Hematopoietic multipotent progenitor cell treated with erythropoietin and hydrocortisone succinate and interleukin-3 and kit ligand, for 17 days (in vitro differentiated cells): Measurements from ENCODE around the gene MICU2.

Experiments
- DNase-seq: peaks from one replicate; pipeline ENCODE4 v3.0.0-alpha.2; 2015; ENCODE audit warnings: low spot score

The MICU2 gene

DNA sequence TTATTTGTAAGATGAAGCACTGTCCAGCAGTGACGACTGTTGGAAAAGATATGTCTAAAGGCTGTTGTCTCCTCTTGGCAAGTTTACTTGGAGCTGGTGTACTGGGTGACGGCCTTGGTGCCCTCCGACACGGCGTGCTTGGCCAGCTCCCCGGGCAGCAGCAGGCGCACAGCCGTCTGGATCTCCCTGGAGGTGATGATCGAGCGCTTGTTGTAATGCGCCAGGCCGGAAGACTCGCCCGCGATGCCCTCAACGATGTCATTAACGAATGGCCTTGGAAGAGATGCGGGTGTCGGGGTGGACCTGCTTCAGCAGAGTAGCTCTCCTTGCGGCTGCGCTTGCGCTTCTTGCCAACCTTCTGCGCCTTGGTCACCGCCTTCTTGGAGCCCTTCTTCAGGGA lies 120.2 kb downstream of the MICU2 start:
- DNase-seq, result no peak

DNA sequence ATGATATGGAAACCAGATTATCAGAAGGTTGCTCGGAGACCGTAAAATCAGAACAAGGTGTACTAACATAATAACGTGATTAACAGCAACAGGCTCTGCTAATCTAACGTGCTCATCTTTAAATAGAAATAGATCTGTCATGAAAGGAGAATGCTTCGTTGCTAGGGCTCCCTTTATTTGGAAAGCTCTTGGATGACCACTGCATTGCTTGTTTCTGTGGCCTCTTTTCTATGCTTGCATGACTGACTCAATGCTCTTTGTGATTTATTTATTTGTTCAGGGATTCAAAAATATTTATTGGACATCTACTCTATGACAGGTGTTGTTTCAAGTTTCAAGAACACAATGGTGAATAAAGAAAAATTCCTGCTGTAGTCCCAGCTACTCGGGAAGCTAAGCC lies 122.6 kb downstream of the MICU2 start:
- no peak for DNase-seq

GRCh38 chr13:21478881-21479808 lies 124.8 kb downstream of the MICU2 start:
- DNase-seq, result peak; percentile 88

- peak; percentile 86 for DNase-seq
These were observed 127.0 kb downstream of the MICU2 start for GRCh38 chr13:21476893-21477472.

DNA sequence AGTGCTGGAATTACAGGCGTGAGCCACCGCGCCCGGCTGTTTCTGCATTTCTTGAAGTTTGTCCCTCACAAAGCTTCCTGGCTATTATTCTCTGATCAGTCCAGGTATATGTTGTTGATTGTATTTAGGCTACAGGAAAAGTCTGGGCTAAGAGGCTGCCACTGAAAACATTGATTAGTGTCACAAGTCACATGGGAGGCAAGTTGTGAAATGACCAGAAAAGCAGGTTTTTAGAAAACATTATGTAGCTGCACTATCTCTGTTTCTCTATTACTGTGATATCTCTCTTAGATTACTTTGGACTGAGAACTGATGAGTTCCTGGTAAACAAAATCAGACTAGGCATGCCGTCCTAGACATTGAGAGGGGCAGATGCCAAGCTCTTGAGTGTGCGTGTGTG lies 128.9 kb downstream of the MICU2 start:
- no peak for DNase-seq

- DNase-seq, result no peak
These were observed 133.2 kb downstream of the MICU2 start for GRCh38 chr13:21470785-21471184.

DNA sequence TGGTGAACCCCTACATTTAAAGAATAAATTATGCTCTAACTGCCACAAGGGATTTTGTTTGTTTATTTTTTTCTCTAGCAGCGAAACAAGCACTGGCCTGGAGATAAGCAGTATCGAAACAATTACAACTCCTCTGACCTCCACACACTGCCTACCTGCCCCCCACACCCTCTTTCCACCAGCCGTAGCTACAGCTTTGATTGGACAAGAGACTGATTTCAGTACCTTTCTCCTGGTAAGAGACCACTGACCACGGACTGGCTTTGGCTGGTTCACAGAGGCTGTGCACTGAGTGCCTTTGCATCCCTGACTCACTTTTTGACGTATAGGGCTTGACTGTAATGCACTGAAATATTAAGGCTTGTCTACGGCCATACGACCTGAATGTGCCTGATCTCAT lies 137.4 kb downstream of the MICU2 start:
- no peak for DNase-seq

GRCh38 chr13:21465710-21466160 lies 138.2 kb downstream of the MICU2 start:
- DNase-seq, result no peak

DNA sequence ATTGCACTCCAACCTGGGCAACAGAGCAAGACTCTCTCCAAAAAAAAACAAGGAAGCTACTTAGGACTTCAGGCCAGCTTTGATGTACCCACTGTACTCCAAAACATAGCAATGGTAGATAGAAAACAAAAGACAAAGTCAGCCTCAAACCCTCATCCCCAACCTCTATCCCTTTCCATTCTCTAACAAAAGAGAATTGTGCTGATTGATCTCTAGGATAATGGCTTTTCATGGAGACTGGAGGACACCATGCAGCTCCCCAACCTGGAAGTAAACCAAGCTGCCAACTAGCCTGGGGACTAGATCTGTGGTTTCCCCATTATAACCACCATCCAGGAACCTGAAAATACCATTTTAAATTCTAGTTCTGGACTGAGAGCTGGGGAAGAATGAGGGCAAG lies 140.5 kb downstream of the MICU2 start:
- DNase-seq, result no peak

DNA sequence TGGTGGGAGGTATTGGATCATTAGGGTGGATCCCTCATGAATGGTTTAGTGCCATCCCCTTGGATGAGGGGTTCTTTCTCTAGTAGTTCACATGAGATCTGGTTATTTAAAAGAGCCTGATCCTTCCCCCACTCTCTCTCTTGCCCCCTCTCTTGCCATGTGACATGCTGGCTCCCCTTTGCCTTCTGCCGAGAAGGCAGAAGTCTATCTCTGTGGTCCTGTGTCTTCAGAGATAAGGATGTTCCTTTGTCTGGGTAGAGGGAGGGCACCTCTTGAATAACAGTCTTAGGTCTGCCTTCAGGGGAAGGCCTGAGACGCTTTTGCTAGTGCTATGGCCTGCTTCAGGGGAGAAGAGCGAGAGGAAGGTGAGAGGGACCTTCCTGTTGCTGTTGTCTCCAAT lies 142.8 kb downstream of the MICU2 start:
- no peak for DNase-seq

DNA sequence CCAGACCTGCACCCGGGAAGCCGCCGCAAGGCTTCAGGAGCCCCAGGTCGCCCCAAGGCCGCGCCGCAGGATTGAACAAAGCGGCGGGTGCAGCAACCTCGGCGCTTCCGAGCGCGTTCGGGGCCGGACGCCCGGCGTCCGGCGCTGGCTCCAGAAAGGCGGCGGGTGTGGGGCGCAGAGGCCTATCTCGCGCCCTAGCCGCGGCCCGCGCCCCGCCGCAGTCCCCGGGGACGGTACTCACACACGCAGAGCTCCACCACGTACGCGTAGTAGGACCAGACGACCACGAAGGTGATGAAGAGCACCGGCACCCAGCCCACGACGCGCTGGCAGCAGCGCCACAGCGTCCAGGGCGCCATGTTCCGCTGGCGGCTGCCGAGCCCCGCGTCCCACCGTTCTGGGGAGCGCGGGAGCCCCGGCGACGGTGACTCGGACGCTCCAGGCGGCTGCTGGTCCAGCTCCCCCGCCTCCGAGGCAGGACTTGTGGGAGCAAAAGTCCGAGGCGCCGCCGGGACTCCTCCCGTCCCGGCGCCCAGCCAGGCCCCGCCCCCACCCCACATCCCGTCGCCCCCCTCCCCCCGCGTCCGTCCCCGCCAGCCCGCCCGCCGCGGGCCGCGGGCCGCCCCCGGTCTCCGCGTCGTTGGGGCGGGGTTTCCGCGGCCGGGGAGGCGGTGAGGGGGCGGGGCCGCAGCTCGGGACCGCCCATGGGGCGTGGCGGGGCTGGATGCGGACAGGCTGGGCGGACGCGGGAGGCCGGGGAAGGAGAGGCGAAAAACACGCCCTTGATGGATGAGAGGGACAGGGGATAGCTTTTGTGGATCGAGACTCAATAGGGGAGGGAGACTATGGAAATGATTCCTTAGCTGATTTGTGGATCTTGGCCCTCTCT lies 144.9 kb downstream of the MICU2 start, which contains the start of gene ZDHHC20:
Gene ZDHHC20, minus strand, starts transcription at position 491 of the 889 bp plus-strand sequence. Its CDS starts 132 bp downstream, at position 359.
- peak; percentile 91 for DNase-seq

GRCh38 chr13:21458451-21458812 lies 145.5 kb downstream of the MICU2 start:
- DNase-seq, result peak; percentile 33

DNA sequence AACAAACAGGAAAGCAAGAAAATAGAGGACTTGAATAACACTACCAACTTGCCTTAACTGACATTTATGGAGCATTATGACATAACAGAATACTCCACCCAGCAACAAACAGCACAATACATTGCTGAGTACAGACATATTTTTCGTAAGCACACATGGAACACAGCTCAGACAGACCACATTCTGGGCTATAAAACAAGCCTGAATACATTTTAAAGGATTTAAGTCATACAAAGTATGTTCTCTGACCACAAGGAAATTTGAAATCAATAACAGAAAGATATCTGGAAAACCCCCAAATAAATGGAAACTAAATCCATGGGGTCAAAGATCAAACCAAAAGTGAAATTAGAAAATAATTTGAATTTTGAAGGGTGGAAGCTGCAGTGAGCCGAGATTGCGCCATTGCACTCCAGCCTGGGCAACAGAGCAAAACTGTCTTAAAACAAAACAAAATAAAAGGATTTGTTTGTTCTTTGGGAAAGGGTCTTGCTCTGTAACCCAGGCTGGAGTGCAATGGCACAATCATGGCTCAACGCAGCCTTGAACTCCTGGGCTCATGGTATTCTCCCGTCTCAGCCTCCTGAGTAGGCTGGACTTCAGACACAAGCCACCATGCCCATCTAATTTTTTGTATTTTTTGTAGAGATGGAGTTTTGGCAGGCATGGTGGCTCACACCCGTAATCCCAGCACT lies 150.4 kb downstream of the MICU2 start:
- no peak for DNase-seq

GRCh38 chr13:21450936-21451335 lies 153.0 kb downstream of the MICU2 start:
- no peak for DNase-seq

GRCh38 chr13:21446656-21447055 lies 157.3 kb downstream of the MICU2 start:
- DNase-seq, result no peak

DNA sequence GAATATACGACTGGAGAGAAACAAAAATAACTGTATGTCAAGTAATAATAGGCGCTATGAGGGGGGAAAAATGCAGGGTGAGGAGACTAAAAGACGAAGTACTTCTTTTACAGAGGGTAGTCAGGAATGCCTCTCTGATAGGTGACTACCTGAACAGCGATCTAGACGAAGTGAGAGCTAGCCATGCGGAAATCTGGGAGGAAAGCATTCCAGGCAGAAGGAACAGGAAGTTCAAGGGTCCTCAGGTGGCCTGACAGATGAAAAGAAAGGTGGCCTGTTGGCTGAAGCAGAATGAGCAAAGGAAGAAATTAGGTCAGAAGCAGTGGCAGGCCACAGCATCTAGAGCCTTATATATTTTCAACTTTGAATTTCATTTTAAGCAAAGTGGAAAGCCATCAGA lies 158.2 kb downstream of the MICU2 start:
- DNase-seq, result no peak

GRCh38 chr13:21443171-21443570 lies 160.8 kb downstream of the MICU2 start:
- no peak for DNase-seq
